CD4-positive, alpha-beta T cell treated with Interferon alpha-2 for 1 hour (primary cell): ENCODE measurements around the gene NLGN1.

Experiments
- DNase-seq, 2 donors: peaks; one replicate each; pipeline ENCODE4 v3.0.0-alpha.2; 2020 to 2022

NLGN1 gene

DNA sequence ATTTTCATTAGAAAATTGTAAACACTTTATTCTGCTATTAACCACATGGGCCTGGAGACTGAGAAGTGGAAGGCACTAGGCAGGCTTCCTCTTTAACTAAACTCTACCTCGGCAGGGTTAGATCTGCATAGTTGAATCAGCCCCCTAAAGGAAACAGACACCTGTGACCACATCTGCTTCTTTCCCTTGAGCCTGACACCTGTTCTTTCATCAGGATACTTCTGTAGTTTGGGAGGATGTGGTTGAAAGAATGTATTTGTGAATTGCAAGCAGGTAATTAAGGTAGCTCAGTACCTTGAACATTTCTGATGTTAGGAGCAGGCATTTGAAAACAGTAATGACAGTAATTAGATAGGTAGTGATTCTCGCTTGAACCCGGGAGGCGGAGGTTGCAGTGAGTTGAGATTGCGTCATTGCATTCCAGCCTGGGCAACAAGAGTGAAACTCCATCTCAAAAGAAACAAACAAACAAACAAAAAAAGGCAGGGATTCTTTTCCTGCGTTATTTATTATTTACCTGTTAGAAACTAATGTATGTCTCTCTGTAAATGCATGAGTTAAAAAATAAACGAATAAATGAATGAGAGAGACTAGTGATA is 468.5 kb downstream of the NLGN1 start:
- no peak for DNase-seq

DNA sequence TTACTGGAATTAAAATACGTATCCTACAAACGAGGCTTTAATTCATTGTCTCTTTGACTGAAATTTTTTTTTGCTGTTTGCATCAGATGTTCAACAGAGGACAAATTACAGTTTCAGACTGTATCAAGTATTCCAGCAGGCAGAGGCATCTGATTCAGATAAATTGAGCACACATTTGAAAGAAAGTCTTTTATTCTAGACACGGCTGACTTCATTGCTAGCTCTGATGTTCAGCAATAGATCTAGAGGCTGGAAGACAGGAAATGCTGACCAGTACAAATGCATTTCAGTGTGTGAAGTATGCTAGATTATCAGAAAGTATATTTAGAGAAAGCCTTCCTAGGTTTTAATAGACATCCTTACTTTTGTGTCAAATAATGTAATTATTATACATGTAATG is 472.2 kb downstream of the NLGN1 start:
- no peak for DNase-seq

DNA sequence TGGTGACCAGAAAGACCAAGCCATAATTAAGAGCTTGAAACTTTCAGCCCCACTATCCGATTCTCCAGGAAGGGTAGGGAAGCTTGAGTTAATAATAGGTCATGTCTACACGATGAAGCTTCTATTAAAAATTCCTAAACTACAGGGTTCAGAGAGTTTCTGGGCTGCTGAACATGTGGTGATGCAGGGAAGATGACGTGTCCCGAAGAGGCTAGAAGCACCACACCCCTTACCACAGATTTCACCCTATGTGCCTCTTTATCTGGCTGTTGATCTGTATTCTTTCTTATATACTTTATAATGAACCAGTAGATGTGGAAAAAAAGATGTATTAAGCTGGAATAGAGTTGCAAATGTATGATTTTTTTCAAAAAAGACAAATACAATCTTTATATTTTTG is 473.4 kb downstream of the NLGN1 start:
- DNase-seq: no peak

DNA sequence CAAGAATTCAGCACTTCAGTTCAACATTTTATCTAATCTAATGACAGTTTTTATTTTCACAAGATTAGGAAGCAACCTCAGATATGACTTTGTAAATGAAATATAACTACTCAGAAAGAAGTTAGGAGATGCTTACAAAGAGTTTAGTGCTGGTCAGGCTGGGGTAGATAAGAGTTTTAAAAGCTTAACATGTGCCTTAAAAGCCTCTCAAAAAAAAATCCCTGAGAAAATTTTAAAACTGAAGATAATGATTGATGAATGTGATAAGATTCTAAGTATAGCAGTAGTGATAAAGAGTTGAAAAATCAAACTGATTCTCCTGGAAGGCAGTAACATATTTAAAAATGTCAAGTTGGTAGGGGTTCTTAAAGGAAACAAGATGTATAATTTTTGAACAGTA is 478.2 kb downstream of the NLGN1 start:
- DNase-seq: no peak

DNA sequence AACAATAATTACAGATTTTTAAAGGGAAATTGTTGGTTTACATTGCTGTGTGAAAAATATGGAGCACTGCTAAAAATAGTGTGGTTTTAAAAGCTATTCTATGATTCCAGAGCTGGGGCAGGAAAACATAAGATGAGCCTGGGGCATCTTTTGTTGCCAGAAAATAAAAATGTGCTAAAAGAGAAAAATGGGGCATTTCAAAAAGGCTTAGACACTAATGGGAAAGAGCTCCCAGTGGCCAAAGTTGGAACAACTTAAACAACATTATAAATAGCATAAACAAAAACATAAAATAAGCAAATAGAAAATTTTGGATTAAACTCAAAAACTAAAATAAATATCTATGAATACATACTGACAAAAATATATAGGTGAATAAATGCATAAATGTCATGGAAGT is 478.9 kb downstream of the NLGN1 start:
- no peak for DNase-seq

DNA sequence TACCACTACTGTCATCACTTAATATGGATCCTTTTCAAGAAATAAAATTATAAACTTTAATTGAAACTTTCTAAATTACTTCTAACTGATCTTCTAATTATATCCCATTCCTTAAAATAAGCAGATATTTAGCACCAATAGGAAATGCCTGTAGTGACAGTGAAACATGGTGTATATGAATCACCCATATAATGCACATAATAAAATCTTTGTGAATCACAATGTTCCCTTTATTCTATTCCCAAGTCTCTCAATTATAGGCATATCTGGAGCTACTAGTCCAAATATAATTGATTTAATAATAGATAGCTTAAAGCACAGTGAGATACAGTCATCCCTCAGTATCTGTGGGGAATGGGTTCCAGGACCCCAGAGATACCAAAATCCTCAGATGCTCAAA is 490.3 kb downstream of the NLGN1 start:
- DNase-seq: no peak

DNA sequence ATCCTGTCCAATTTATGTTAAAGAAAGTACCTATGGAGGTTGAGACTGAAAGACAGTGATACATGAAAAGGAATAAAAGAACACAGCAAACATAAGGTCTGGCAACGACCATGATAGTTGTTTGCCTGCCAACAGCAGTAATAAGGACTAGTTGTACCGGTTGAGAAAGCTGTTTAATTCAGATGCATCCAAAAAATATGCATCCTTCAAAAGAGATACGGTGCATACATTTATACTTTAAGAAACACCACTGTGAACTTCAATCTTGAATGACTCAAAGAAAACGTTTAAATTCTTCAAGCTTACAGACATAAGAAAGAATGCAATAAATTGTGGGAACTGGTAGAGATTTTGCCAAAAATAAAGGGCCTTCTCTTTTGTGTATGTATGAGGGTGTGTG is 492.1 kb downstream of the NLGN1 start:
- DNase-seq: no peak

DNA sequence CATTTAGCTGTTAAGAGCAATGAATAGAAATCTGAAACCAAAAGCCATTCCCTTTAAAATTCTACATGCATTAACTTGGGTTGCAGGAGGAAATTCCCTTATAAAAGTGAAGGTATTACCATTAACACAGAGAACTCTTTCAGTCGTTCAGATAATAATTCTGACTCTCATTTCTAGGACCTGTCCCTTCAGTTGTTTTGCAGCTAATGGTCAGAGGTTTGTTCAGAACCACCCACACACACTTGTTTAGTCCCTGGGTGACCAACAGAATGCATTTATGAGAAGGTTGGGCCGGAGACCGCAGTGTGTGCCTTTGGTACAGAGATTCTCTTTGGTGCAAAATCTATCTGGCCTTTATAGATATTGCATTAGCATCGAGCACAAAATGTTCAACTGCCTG is 492.5 kb downstream of the NLGN1 start:
- no peak for DNase-seq

DNA sequence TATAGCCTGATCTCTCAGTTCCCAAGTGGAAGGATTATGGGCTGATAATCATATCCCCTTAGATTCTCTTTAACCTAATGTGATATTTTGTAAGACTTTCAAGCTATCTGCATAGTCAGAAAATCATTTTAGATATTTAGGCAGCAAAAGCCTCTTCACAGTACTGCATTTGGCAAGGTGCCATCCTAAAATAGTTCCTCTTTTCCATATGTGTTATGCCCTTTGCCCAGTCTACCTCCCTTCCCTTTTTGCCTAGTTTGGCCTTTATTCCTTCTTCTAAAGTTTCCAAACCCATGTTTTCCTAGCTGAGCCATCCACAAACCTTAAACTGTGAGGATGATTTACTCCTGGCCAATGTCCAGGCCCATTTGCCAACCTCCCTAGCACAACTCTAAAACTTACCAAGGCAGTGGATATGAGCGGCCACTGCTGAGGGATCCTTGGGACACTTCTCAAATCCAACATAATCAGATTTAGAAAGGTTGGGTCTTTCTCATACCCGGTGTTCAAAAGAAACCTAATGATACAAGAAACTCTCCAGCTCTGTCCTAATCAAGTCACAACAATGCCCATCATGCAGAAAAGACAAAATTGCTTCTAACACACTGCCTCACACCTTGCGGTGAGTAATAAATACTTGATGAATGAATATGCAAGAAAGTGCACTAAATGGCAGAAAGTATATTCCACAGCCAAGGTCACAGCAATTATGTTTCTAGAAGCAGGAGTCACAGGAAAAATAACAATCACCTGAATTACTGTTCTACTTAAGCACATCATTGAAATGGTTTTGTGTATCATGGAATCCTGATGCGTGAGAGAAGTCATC is 493.9 kb downstream of the NLGN1 start:
- no peak for DNase-seq

DNA sequence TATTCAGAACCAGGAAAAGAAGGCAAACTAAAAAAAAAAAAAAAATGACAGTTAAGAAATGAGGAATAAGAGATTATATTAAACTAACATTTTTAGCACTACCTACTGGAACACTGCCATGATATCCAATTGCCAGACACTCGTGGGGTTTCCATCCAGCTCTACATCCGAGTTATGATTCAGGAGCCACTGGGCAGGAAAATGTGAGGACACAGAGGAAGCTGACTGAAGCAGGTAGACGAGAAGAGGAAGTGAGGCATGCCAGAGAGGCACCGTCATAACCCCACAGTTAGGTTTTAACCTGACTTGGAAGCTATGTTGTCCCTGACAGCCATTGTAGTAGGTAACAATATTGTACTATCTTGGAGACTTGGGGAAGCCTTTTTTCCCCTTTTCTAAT is 495.0 kb downstream of the NLGN1 start:
- no peak for DNase-seq

DNA sequence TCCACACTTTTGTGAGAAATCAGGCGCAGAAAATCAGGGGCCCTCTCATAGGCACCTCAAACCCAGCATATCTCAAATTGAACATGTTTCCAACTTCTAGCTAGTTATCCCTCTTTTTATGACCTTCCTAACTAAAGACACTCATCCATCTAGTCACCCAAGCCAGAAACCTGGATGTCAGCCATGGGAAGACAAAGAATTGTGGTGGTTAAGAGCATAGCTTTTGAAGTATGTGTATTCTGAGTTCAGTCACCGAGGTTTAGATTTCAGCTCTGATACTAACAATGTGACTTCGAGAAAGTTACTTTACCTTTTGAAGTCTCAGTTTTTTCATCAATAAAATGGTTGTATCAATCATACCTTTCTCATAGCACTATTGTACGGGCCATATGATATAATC is 495.5 kb downstream of the NLGN1 start:
- DNase-seq: no peak

DNA sequence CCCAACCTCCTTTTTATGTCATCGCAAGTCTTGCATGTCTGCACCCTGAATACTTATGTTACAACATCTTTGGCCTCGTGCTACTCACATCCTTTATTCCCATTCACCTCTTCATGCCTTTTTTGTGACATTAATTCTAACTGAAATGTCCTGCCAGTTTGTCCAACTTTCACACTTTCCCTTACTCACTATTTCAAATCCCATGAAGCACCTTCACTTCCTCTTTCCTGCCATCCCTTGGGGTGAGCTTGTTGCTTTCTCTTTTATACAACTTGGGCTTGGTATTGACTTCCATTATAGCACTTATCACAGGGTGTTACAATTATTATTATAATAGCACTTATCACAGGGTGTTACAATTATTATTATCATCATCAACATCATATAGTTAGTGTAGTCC is 496.3 kb downstream of the NLGN1 start:
- no peak for DNase-seq

DNA sequence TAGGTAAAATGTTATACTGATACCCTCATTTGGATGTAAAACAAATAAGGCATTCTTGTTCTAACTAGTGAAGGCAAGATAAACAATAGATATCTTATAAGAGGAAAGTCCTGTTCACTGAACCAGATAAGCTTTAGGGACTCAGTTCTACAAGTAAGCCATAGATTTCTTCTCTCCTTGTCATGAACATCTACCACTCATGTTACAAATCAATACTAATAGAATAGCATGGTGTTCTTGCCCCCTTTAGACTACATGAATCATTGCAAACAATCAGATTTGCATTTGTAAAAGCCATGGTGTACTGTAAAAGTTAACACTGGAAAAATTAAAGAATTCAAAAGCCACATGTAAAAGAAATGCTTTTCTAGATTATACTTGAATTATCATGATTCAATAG is 500.1 kb downstream of the NLGN1 start:
- no peak for DNase-seq

DNA sequence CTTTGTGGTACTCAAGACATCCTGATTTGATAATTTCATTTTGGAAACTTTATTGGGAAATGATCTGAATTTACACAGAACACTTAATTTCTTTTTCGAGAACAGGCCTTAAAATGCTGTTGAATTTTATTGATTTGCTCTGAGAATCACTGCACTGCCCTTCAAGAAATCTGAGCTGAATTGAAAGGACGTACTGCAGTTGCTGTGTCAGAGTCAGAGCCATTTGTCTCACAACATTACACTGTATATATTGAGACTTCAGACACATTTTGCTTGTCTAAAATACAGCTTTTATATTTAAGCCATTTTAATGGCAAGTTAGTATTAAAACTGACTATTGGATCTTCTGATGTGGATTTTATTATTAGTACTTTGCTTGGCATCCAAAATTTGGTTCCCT is 504.1 kb downstream of the NLGN1 start:
- DNase-seq: no peak

DNA sequence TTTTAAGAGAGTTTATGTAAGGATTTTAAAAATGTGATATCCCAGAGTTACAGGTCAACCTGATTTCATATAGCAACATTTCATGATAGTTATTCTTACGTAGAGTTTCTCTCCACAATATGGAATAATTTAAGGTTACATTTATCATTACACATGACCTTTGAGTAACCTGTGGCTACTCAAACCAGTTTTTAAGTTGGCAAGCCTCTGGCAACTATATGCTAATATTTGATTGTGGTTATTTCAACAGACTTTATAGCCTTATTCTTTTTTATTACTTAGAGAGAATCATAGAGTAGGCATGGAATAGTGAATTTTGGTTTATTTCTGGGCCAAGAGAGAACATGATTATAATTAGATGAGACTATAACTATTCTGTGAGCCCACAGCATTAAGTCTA is 504.9 kb downstream of the NLGN1 start:
- DNase-seq: no peak

DNA sequence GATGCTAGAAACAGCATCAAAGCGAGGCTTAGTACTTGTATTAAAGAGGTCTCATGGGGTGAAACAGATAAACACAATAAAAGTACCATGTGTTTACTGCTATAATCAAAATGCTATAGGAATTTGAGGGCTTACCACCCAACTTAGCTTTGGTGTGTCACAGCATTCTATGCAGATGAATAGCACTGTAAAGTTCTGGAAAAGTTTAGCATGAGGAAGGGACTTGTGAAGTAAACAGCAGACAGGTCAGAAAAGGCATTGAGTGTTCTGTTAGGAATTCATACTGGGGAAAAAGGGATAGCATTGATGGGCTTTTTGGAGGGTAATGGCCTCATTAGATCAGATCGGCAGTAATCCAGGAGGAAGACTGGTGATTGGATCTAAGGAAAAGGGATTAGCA is 505.3 kb downstream of the NLGN1 start:
- DNase-seq: no peak

DNA sequence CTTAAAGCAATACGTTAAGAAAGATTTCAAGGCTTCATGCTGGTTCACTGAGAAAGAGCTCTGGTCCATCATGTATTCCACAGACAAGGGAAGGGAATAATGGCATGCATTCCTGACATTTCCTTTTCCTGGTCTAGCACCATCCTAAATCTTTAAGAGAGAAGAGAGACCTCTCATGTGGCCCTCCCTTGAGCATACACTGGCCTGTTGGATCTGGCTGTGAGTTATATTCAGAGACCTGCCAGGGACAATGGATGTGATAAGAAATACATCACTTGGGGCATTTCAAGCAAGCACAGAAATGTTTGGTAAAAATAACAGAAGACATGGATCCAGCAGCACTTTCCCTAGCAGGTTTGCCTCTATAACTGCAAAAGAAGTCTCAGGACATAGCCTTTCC is 507.8 kb downstream of the NLGN1 start:
- DNase-seq: no peak

DNA sequence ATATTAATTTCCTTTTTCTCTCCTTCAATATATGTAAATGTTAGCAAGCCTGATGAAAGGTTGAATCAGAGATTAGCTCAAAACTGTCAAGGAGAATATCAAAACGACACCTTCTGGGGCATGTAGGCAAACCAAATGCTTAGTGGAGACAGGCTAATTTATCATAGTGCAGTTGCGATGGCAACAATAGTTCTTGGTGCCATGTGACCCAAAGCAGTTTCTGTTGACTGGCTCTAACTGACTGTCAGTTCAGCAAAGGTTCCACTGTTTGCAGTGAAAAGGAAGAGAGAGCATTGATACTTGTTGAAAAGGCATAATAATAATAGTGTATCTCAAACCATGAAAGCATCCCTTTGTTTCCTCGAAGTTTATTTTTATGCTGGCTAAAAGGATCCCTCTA is 513.9 kb downstream of the NLGN1 start:
- no peak for DNase-seq

DNA sequence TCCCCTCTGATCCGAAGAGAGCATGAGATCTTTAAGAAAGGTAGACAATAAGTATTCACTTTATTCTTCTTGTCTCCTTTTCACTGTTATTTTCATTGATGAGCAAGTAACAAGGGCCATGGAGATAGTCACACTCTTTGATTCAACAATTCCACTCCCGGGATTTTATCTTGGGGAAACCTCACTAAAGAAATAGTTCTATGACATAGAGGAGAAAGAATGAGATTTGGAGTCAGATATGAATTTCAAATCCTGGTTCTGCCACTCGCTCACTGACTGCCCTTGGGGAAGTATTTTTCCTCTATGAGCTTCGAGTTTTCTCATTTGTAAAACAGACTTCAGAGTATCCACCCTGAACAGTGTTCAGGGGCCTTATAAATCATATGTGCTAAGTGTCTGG is 514.6 kb downstream of the NLGN1 start:
- DNase-seq: no peak

DNA sequence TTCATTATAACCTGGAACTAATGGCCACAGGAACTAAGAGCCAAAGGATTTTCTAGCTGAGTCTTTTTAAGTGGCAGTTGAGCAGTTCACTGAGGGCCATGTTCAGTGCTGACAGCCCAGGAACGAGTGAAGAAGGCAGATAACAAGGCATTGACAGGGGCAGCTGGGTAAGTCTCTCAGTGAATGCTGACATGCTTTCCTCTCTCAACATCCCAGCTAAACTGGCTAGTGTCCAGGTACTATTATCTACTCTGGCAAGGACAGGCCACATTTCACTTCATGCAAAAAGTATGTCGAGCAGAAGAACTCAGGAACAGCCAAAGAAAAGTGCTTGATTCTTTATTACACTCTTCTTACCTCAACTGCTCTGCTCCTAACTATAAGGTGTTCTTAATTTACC is 515.9 kb downstream of the NLGN1 start:
- no peak for DNase-seq

DNA sequence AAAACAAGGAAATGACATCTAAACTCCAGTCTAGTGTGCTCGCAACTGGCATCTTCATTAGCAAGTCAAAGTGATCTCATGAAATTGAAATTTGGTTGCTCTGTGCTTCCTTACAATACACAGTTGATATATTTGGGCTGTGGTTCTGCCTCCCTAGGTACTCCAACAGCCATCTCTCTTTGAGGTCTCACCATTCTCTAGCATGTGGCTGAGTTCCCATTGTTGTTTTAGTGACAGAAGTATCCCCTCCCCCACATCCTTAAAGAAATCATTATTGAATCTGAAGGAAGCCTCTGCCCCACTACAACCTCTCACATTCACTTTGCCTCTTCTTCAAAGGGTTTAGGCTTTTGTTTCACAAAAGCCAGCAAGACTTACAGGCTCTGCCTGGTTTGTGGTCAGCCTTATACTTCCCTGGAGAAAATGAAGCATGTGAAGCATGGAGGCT is 516.5 kb downstream of the NLGN1 start:
- DNase-seq: no peak

DNA sequence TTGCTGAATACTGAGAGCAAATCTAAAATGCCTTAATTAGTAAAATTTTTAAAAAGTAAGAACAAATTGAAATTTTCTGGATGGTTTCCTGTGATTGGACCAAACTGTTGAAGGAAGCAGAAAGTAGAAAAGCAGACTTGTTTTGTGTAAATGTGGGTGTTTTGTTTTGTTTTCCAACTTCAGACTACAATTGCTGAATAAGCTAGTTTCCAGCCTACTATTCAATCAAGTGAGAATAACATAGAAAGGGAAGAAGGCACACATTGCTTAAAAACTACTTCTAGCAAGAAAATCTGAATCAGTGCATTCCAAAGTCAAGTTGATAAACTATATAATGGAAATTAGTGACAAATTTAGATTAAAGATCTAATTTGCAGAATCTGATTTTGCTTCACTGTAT is 519.3 kb downstream of the NLGN1 start:
- DNase-seq: no peak

DNA sequence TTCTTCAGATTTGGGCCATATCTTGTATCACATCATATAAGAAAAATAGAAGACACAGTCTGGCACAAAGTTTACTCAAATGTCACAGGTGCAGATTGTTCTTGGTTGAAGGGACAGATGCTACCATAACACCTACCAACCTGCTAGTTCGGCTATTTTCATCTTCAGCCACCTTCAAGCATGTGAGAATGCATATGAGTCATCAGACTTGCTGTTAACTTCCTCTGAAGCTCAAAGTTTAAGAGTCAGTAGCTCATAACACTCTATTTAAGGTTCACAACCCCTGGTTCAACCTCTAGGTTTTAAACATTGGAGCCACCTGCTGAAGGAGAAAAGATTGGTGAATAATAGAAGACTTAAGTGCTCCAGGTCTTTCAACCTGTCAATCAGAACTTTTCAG is 522.8 kb downstream of the NLGN1 start:
- no peak for DNase-seq

DNA sequence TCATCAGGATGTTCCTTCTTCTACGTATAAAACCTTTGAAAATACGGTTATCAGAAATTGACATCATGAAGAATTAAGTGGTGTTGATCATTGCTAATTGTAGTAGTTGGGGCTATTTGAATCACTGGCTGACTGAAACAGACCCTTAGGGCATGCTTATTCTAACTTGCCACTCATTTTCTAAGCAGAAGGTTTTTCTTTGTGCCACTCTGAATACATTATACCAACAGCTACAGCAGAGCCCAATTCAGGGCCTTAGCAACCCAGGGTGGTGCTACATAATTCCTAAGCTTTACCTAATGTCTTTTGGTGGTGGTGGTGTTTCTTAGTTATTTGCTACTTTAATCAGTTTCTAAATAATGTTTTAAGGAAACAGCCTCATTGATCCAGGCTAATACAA is 524.2 kb downstream of the NLGN1 start:
- no peak for DNase-seq

DNA sequence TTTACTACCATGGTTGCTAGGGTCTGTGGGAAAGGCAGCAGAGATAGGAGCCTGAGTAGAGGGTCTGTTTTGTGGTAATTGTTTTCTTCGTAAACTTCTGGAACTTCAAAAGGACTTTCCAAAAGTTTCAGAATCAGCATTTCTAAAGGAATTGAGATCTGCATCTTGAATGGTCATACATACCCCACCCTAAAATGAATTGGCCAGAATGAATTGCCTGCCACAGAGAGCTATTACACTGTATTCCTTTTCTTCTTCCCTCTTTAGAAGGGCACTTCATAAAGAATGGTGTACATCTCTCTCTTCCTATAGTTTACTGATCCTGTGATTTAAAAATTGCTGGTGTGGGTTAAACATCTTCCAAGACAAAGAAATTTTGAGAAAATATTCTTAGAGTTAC is 525.7 kb downstream of the NLGN1 start:
- DNase-seq: no peak
